Psoas muscle (tissue), 8 donors: Measurements from ENCODE around the gene DCANP1. TPM values are rescaled to one million over a fixed set of nuclear protein-coding genes. Genes with fewer than 3 reads are reported as not detected.

Experiments
- ATAC-seq, 4 donors: fragments of 200-7000 bp; cut with Tn5 transposase; one replicate each; pipeline ENCODE4 v1.9.1; 2020; ENCODE audit warnings: moderate library complexity in 3 of 4, mild to moderate bottlenecking in 2 of 4
- DNase-seq, 2 donors: peaks; one replicate each; pipeline ENCODE4 v3.0.0-alpha.2; 2020
- H3K27ac ChIP-seq: fragments of 200-600 bp; one replicate; pipeline ENCODE4 v1.8.0; 2022
- H3K27me3 ChIP-seq, 3 donors: fragments of 200-600 bp in 1 of 3; one replicate each; pipeline versions ENCODE4 v1.6.1 to v1.8.0; 2013 to 2022; ENCODE audit warnings: low read length in 2 of 3, mild to moderate bottlenecking in 2 of 3, moderate library complexity in 1 of 3; ENCODE audit not compliant: insufficient read depth in 3 of 3
- H3K36me3 ChIP-seq, 2 donors: fragments of 200-600 bp in 1 of 2; one replicate each; pipeline versions ENCODE4 v1.6.1 to v1.8.0; 2013 to 2022; ENCODE audit warnings: low read depth in 1 of 2, mild to moderate bottlenecking in 1 of 2, moderate library complexity in 1 of 2; ENCODE audit not compliant: insufficient read depth in 1 of 2
- H3K4me1 ChIP-seq: fragments of 200-600 bp; one replicate; pipeline ENCODE4 v1.8.0; 2022
- H3K4me3 ChIP-seq: fragments of 200-600 bp; one replicate; pipeline ENCODE4 v1.8.0; 2022; ENCODE audit warnings: mild to moderate bottlenecking
- H3K9me3 ChIP-seq: fragments of 200-600 bp; one replicate; pipeline ENCODE4 v1.8.0; 2022
- CTCF ChIP-seq: fragments of 200-600 bp; IDR thresholded peaks from one replicate; pipeline ENCODE4 v1.8.0; 2022; ENCODE audit warnings: antibody characterized with exemption
- WGBS, 3 donors: extraction: QIAGEN DNeasy Blood & Tissue Kit; methylation state at CpG; one replicate each; pipeline versions ENCODE4 v1.1.6 to v1.1.7; 2013; 5-methylcytosine and 5-hydroxymethylcytosine counted together
- intact Hi-C, 2 donors: fragments of 100-400 bp; cut with DNase I; formaldehyde crosslinking; loops; one replicate each; pipeline versions ENCODE4 v1.11.0 to v1.14.2; 2022
- polyA plus RNA-seq, 3 donors: library from polyadenylated mRNA; stranded (reverse); fragments of 200-250 nt; gene quantifications; one replicate each; pipeline ENCODE4 v1.2.3, GENCODE V29; 2013
- total RNA-seq, 4 donors: library from RNA; stranded (reverse); fragmentation: NEBNext Ultra II Directional in 2 of 4; extraction: Animal tissue kit (Norgen Biotek cat#: 25700) in 2 of 4; gene quantifications; one replicate each; pipeline versions ENCODE4 v1.2.1 to v1.2.4, GENCODE V29; 2021 to 2023
- donor health status: healthy with polysubstance abuse.
- donor health status: DM: no; HTN: no; CAD: no; lungs with moderate emphysema.
- donor health status: Bipolar disorder and iron deficiency.
- donor health status: healthy.
- donor health status: DM: yes; HTN: yes; CAD: no.
- donor health status: DM: no; HTN: no; CAD: no.
- donor health status: DM: no; HTN: no; CAD: no.
- donor health status: DM: yes; HTN: yes; CAD: no.

The DCANP1 gene
- total and polyA plus RNA-seq, 7 donors: 0.01 TPM; not detected in 6

- Histone ChIP-seq H3K36me3 (no peaks in the 10 kb centered on the region), H3K9me3 (no peaks in the 10 kb centered on the region), H3K27me3 (peaks cover 3 to 48% (median 14%) of the 10 kb centered on the region in 3 donors), H3K4me1 (peaks cover 7% of the 10 kb centered on the region), H3K4me3 (no peak overlapping the region), H3K27ac (no peak overlapping the region)
- DNase-seq (no peak), ATAC-seq (no peak)
- intact Hi-C loops: loop anchor here in 1 of 2 donors (5.0 kb wide), 1 partner anchor 48 kb away; no protein-coding TSS in a partner anchor
- no peak for TF ChIP-seq CTCF
- 46 to 63% (median 62%) methylated on average over 5 of the region's 5 CpGs for WGBS, 3 donors
These were observed 37.5 kb upstream of the DCANP1 start for GRCh38 chr5:135484674-135485086.

- intact Hi-C loops: no loop called here
- DNase-seq: no peak
- WGBS, 3 donors: 92 to 100% (median 92%) methylated on average over 1 of the region's 1 CpG
- TF ChIP-seq CTCF: no peak
- H3K4me1 ChIP-seq: no peaks in the 10 kb centered on the region
- H3K27ac ChIP-seq: no peak overlapping the region
- H3K36me3 ChIP-seq: no peaks in the 10 kb centered on the region
- ATAC-seq: no peak
- no peaks in the 10 kb centered on the region for H3K9me3 ChIP-seq
- peaks cover 0 to 33% (median 7%) of the 10 kb centered on the region in 3 donors for H3K27me3 ChIP-seq
- H3K4me3 ChIP-seq: no peak overlapping the region
These were observed 36.1 kb upstream of the DCANP1 start for GRCh38 chr5:135483254-135483653.

- DNase-seq (no peak), ATAC-seq (no peak)
- Histone ChIP-seq H3K4me3 (no peak overlapping the region), H3K27ac (no peak overlapping the region), H3K36me3 (no peaks in the 10 kb centered on the region), H3K4me1 (no peaks in the 10 kb centered on the region), H3K9me3 (no peaks in the 10 kb centered on the region), H3K27me3 (peaks cover 0 to 32% (median 7%) of the 10 kb centered on the region in 3 donors)
- no peak for TF ChIP-seq CTCF
- intact Hi-C loops: no loop called here
- WGBS, 3 donors: 76 to 84% (median 80%) methylated on average over 9 of the region's 9 CpGs
These were observed 35.3 kb upstream of the DCANP1 start for GRCh38 chr5:135482381-135482933.

- no peaks in the 10 kb centered on the region for H3K36me3 ChIP-seq
- no peak overlapping the region for H3K4me3 ChIP-seq
- H3K27me3 ChIP-seq: peaks cover 0 to 28% (median 5%) of the 10 kb centered on the region in 3 donors
- H3K27ac ChIP-seq: no peak overlapping the region
- intact Hi-C loops: no loop called here
- DNase-seq: no peak
- 92 to 100% (median 97%) methylated on average over 4 of the region's 4 CpGs for WGBS, 3 donors
- no peaks in the 10 kb centered on the region for H3K9me3 ChIP-seq
- no peaks in the 10 kb centered on the region for H3K4me1 ChIP-seq
- ATAC-seq: no peak
- no peak for TF ChIP-seq CTCF
These were observed 34.8 kb upstream of the DCANP1 start for GRCh38 chr5:135481909-135482311.

GRCh38 chr5:135481387-135481786 lies 34.2 kb upstream of the DCANP1 start:
- H3K27me3 ChIP-seq: peaks cover 0 to 22% (median 5%) of the 10 kb centered on the region in 3 donors
- ATAC-seq (no peak), DNase-seq (no peak)
- no peaks in the 10 kb centered on the region for H3K4me1 ChIP-seq
- no peak overlapping the region for H3K27ac ChIP-seq
- intact Hi-C loops: no loop called here
- H3K36me3 ChIP-seq: no peaks in the 10 kb centered on the region
- H3K4me3 ChIP-seq: no peak overlapping the region
- WGBS, 3 donors: 64 to 70% (median 67%) methylated on average over 5 of the region's 5 CpGs
- no peaks in the 10 kb centered on the region for H3K9me3 ChIP-seq
- TF ChIP-seq CTCF: no peak
